ENCODE data around the gene PAX2.

The PAX2 gene

DNA sequence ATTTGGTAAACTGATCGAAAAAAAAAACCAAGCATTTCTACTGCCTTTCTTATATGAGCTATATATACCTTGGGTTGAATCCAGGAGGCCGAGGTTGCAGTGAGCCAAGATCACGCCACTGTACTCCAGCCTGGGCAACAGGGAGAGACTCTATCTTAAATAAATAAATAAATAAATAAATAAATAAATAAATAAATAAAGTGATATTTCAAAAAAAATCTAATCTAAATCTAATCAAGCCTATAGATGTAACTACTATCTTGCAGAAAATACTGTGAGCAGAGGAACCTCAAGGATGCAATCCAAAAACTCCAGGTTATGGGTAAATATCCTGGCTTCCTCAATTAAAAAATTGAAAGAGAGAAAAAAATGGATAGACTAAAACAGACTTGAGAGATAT lies 96.1 kb downstream of the PAX2 start:
- TF ChIP-seq, protein P1, sequence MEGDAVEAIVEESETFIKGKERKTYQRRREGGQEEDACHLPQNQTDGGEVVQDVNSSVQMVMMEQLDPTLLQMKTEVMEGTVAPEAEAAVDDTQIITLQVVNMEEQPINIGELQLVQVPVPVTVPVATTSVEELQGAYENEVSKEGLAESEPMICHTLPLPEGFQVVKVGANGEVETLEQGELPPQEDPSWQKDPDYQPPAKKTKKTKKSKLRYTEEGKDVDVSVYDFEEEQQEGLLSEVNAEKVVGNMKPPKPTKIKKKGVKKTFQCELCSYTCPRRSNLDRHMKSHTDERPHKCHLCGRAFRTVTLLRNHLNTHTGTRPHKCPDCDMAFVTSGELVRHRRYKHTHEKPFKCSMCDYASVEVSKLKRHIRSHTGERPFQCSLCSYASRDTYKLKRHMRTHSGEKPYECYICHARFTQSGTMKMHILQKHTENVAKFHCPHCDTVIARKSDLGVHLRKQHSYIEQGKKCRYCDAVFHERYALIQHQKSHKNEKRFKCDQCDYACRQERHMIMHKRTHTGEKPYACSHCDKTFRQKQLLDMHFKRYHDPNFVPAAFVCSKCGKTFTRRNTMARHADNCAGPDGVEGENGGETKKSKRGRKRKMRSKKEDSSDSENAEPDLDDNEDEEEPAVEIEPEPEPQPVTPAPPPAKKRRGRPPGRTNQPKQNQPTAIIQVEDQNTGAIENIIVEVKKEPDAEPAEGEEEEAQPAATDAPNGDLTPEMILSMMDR (IDR thresholded peaks at IDR 0.05): no peak
- no peak for TF ChIP-seq ZFX (IDR thresholded peaks at IDR 0.05; ENCODE audit: borderline replicate concordance)

DNA sequence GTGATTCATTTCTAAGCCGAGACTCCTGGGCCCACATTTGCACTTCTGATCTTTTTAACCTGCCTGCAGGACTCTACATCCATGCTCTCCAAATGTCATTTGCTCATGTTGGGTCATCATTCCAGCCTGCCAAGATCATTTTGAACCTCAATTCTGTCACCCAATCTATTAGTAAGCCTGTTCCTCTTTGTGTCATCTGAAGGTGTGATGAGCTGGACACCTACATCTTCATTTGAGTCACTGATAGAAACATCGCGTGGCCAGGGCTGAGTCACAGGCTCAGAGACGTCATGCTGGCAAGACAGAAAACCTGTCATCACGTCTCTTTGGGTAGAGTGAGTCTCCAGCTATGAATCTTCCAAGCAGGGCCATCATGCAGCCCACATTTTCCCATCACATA lies 102.1 kb downstream of the PAX2 start:
- no peak overlapping the region for H3K27ac ChIP-seq

More for the DNA sequence above, 96.1 kb downstream of the PAX2 start:
- H3K27ac ChIP-seq: no peak overlapping the region

DNA sequence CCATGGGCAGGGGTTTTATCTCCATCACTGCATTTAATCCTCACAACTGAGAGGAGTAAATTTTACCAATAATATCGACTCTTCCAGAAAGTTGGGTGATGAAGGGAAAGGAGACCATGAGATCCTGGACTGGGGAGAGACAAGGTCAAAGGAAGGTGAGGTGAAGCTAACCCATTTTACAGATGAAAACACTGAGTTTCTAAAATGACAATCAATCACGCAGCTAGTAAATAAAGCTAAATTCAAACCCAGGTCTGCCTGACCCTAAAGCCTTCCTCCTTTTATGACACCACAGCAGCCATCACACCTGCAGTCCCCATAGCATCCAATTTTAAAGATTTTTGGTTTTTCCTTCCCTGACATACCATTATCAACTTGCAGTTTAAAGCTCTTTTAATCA lies 103.4 kb downstream of the PAX2 start:
- no peak overlapping the region for H3K27ac ChIP-seq
- no peak for TF ChIP-seq ZFX (IDR thresholded peaks at IDR 0.05; ENCODE audit: borderline replicate concordance)
- TF ChIP-seq, protein P1 (IDR thresholded peaks at IDR 0.05): no peak

More for the DNA sequence above, 102.1 kb downstream of the PAX2 start:
- TF ChIP-seq ZFX (IDR thresholded peaks at IDR 0.05; ENCODE audit: borderline replicate concordance): no peak

DNA sequence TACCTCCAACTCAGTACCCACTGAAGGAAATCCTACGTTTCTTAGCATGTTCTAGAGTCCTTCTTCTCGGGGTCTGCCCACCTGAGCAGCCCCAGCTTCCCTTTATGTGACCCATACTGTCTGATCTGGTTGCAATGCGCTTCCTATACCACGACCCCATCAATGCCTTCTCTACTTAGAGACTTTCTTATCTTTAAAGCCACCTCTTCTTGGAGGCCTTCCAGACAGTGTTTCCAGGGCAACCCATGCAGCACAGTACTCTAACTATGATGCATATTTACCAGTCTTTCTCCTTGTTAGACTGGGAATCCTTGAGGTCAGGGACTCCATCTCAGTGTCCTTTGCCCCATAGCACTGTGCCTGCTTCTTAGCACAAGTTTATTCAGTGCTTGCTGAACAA lies 112.9 kb downstream of the PAX2 start:
- H3K27ac ChIP-seq: no peak overlapping the region
- TF ChIP-seq ZFX (IDR thresholded peaks at IDR 0.05; ENCODE audit: borderline replicate concordance): no peak
- TF ChIP-seq, protein P1 (IDR thresholded peaks at IDR 0.05): no peak

DNA sequence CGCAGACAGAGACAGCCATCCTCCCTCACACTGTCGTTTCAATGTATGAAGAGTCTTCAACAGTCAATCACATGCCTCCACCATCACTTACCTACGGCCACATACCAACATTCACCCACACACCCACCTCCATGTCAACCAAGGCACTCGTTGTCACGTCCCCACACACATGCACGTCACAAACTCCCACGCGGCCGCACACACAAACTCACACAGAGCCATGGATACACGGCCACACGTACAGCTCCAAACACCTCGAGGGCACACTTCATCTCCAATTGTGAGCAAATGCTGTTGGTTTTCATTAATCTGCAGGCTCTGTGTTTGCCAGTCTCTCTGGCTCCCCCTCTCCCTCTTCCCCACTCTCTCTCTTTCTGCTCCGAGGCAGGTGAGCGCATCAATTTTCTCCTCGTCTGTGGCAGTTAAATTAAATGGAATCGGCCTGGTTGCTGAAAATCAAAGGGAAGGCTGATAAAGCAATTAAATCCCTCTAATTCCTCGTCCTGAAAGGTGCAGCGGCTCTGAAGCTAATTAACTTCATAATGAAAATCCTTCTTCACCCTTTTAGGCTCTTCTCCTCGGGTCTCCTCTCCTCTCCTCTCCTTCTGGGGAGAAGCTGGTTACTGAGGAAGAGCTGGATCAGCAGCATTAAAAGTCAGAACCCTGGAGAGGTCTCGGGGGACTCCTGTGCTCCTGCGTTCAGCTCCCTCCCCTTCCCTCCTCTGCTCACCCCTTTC lies 113.5 kb downstream of the PAX2 start:
- no peak for TF ChIP-seq ZFX (IDR thresholded peaks at IDR 0.05; ENCODE audit: borderline replicate concordance)

DNA sequence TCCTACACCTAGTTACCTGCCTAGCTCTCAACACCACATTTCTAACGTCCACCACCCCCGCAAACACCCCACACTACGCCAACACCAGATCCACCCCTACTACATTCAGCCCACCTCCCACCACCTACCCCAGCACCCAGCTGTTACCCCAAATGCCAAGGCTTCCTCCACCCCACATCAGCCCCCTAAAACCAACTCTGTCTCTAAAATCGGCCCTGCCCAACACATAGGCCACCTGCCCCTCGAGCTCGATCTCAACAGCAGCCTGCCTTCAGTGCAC lies 114.0 kb downstream of the PAX2 start:
- H3K27ac ChIP-seq: no peak overlapping the region
- TF ChIP-seq ZFX (IDR thresholded peaks at IDR 0.05; ENCODE audit: borderline replicate concordance): no peak
- TF ChIP-seq, protein P1 (IDR thresholded peaks at IDR 0.05): no peak

More for the DNA sequence above, 113.5 kb downstream of the PAX2 start:
- no peak overlapping the region for H3K27ac ChIP-seq

DNA sequence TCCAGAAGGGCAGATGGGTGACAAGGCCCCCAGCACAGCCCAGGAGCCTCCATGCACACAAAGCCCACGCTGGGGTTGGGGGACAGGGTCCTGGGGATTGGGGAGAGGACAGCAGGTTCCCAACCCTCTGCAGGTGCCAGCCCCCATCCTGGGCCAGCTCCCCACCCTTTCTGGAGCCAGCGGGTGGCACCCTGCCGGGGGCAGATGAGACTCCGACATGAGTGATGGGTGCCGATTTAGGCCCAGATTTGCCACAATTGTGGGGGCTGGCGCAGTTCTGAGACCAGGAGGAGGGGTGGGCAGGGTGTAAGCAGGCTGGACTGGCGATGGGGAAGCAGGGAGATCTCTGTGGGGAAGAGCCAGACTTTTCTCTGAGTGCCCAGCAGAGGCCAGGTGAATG lies 118.1 kb downstream of the PAX2 start:
- TF ChIP-seq, protein P1 (IDR thresholded peaks at IDR 0.05): no peak
- no peak for TF ChIP-seq ZFX (IDR thresholded peaks at IDR 0.05; ENCODE audit: borderline replicate concordance)
- no peak overlapping the region for H3K27ac ChIP-seq

DNA sequence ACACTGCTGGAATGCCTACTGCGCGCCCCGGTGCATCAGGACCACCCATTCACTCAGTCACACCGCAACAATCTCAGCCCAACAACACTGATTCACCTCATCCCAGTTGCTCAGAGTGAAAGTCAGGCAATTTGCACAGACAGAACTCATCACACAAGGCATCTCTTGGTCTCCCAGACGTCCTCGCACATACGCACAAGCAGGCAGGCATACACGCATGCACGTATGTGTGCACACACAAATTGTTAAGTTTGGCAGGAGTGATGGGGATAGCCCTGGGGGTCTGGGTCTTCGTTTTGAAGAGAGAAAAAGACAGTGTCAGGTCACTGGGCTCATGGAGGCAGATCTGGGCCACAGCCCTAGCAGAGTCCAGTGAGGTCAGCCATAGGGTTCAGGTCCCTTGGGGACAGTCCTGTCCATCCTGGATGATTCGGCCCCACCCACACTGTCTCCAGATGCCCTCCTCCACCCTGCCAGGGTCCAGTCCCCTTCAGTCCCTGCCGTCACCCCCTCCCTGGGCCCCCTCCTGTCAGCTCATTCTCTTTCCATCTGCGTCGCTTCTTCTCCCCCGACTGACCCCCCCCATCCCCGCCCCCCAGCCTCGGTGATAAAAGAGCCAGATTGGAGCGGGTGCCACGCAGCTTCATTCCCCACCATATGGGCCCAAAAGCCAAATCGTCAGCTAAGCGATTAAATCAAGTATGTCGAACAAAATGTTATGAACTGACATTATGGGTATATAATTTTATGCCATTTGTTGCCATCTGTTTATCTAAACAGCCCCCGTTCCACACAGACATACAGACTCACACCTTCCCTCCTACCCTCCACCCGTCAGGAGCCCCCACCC lies 118.9 kb downstream of the PAX2 start:
- TF ChIP-seq, protein P1 (IDR thresholded peaks at IDR 0.05): no peak
- TF ChIP-seq ZFX (IDR thresholded peaks at IDR 0.05; ENCODE audit: borderline replicate concordance): no peak
- H3K27ac ChIP-seq: no peak overlapping the region
